Endodermal cell (in vitro differentiated cells): ENCODE data around the gene BATF2. TPM values are rescaled to one million over a fixed set of nuclear protein-coding genes. Genes with fewer than 3 reads are reported as not detected.

ENCODE experiments used
- DNase-seq: peaks from one replicate; pipeline ENCODE4 v3.0.0-alpha.2; 2017
- H3K27ac ChIP-seq: 2 replicates; pipeline ENCODE4 v1.5.1; 2013; ENCODE audit warnings: mild to moderate bottlenecking, low read depth, low read length, moderate library complexity
- H3K27me3 ChIP-seq: 2 replicates; pipeline ENCODE4 v1.6.1; 2013; ENCODE audit warnings: mild to moderate bottlenecking, low read length, moderate library complexity; ENCODE audit not compliant: insufficient read depth, control insufficient read depth, poor library complexity, severe bottlenecking
- H3K36me3 ChIP-seq: 2 replicates; pipeline ENCODE4 v1.7.0; 2013; ENCODE audit warnings: mild to moderate bottlenecking, low read length, moderate library complexity; ENCODE audit not compliant: control insufficient read depth, insufficient read depth
- H3K4me1 ChIP-seq: one replicate; pipeline ENCODE4 v1.7.0; 2013; ENCODE audit warnings: low read length; ENCODE audit not compliant: control insufficient read depth, insufficient read depth
- H3K4me3 ChIP-seq: 2 replicates; pipeline ENCODE4 v1.5.1; 2013; ENCODE audit warnings: mild to moderate bottlenecking, low read length, moderate library complexity
- H3K9ac ChIP-seq: 2 replicates; pipeline ENCODE4 v1.6.1; 2013; ENCODE audit warnings: mild to moderate bottlenecking, low read length, moderate library complexity; ENCODE audit not compliant: poor library complexity, severe bottlenecking; ENCODE audit errors: extremely low read depth
- H3K9me3 ChIP-seq: 2 replicates; pipeline ENCODE4 v1.6.1; 2013; ENCODE audit warnings: mild to moderate bottlenecking, low read length, moderate library complexity; ENCODE audit not compliant: control insufficient read depth
- H3K27ac Mint-ChIP-seq: 2 replicates; pipeline ENCODE4 v1.8.0; 2020; ENCODE audit warnings: mixed read lengths
- H3K27me3 Mint-ChIP-seq: 2 replicates; pipeline ENCODE4 v1.8.0; 2021; ENCODE audit warnings: mild to moderate bottlenecking, mixed read lengths; ENCODE audit not compliant: insufficient read depth
- H3K36me3 Mint-ChIP-seq: 2 replicates; pipeline ENCODE4 v1.8.0; 2020; ENCODE audit warnings: low read depth, mixed read lengths
- H3K4me1 Mint-ChIP-seq: 2 replicates; pipeline ENCODE4 v1.8.0; 2020; ENCODE audit warnings: mixed read lengths
- H3K4me3 Mint-ChIP-seq: 2 replicates; pipeline ENCODE4 v1.8.0; 2020; ENCODE audit warnings: mild to moderate bottlenecking, moderate library complexity, mixed read lengths
- H3K9me3 Mint-ChIP-seq: 2 replicates; pipeline ENCODE4 v1.8.0; 2020; ENCODE audit warnings: mild to moderate bottlenecking, mixed read lengths
- WGBS, 2 experiments: methylation state at CpG; one replicate each; pipeline versions ENCODE4 v1.1.5 to v1.1.7; 2013; ENCODE audit warnings: missing lambda C conversion rate in 2 of 2, mixed read lengths in 1 of 2; ENCODE audit not compliant: insufficient coverage in 1 of 2, insufficient read length in 1 of 2; 5-methylcytosine and 5-hydroxymethylcytosine counted together
- total RNA-seq, 2 donors: library from RNA; stranded (reverse); fragmentation: NEBNext Ultra II Directional in 1 of 2; extraction: Animal tissue kit (Norgen Biotek cat#: 25700) in 1 of 2; gene quantifications; 2 replicates in 1 of 2; 3 replicates in 1 of 2; pipeline ENCODE4 v1.2.1, GENCODE V29; 2021
- TF ChIP-seq, protein P1 (sequence below): fragments of 200-600 bp; sonication (generic); conservative IDR thresholded peaks from 2 replicates; pipeline ENCODE4 v1.5.0; 2021; ENCODE audit warnings: antibody characterized with exemption, mild to moderate bottlenecking

BATF2 gene
- total RNA-seq, 2 donors from 2014 or later = 0.27 TPM; not detected in 1

DNA sequence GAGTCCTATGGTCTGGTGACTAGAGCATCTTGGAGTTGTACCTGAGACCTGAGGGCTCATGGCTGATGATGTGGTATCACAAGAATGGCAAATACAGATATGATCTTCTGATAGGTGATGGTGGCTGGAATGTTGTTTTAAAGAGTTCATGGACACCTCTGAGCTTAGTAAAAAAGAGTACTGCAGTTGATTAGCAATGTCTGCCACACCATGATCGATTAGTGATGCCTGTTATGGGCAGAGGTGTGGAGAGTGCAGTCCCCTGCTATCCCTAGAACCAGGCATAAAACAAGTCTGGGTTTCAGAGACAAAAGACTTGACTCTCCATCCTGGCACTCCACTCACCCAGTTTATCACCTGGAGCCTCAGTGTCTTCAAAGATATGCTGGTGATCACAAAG is 1.4 kb upstream of the BATF2 start:
- 67 to 75% methylated on average over 1 of the region's 1 CpG for WGBS, 2 experiments
- Histone ChIP-seq H3K27me3 (no peaks in the 10 kb centered on the region), H3K9ac (no peak overlapping the region), H3K4me1 (no peaks in the 10 kb centered on the region), H3K4me3 (no peak overlapping the region), H3K36me3 (no peaks in the 10 kb centered on the region), H3K27ac (no peak overlapping the region), H3K9me3 (no peaks in the 10 kb centered on the region)
- DNase-seq = peak; percentile 63
- TF ChIP-seq, protein P1, sequence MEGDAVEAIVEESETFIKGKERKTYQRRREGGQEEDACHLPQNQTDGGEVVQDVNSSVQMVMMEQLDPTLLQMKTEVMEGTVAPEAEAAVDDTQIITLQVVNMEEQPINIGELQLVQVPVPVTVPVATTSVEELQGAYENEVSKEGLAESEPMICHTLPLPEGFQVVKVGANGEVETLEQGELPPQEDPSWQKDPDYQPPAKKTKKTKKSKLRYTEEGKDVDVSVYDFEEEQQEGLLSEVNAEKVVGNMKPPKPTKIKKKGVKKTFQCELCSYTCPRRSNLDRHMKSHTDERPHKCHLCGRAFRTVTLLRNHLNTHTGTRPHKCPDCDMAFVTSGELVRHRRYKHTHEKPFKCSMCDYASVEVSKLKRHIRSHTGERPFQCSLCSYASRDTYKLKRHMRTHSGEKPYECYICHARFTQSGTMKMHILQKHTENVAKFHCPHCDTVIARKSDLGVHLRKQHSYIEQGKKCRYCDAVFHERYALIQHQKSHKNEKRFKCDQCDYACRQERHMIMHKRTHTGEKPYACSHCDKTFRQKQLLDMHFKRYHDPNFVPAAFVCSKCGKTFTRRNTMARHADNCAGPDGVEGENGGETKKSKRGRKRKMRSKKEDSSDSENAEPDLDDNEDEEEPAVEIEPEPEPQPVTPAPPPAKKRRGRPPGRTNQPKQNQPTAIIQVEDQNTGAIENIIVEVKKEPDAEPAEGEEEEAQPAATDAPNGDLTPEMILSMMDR = no peak
- H3K36me3 Mint-ChIP-seq = no peaks in the 10 kb centered on the region
- H3K4me3 Mint-ChIP-seq = no peak overlapping the region
- no peak overlapping the region for H3K27ac Mint-ChIP-seq
- peaks cover 7% of the 10 kb centered on the region for H3K4me1 Mint-ChIP-seq
- no peaks in the 10 kb centered on the region for H3K27me3 Mint-ChIP-seq
- H3K9me3 Mint-ChIP-seq = no peaks in the 10 kb centered on the region

DNA sequence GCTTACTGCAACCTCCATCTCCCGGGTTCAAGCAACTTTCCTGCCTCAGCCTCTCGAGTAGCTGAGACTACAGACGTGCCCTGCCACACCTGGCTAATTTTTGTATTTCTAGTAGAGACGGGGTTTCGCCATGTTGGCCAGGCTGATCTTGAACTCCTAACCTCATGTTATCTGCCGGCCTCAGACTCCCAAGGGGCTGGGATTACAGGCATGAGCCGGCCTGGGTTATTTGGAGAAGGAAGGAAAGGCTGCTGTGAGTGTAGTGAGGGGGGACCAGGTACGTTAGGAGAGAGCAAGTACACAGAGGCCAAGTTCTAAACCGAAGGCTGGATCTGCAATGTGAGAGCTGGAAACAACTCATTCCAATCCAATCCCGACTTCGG is 453 bp downstream of the BATF2 start:
- Mint-ChIP-seq H3K27me3 (no peaks in the 10 kb centered on the region), H3K36me3 (no peaks in the 10 kb centered on the region), H3K27ac (no peak overlapping the region), H3K4me3 (peak overlapping the region; percentile 5), H3K9me3 (no peaks in the 10 kb centered on the region), H3K4me1 (peaks cover 7% of the 10 kb centered on the region)
- no peak for DNase-seq
- Histone ChIP-seq H3K9me3 (no peaks in the 10 kb centered on the region), H3K9ac (no peak overlapping the region), H3K36me3 (no peaks in the 10 kb centered on the region), H3K27me3 (no peaks in the 10 kb centered on the region), H3K4me1 (no peaks in the 10 kb centered on the region), H3K4me3 (no peak overlapping the region), H3K27ac (no peak overlapping the region)
- TF ChIP-seq, protein P1 = no peak
- WGBS, 2 experiments = 80% methylated on average over 7 to 11 of the region's 11 CpGs

DNA sequence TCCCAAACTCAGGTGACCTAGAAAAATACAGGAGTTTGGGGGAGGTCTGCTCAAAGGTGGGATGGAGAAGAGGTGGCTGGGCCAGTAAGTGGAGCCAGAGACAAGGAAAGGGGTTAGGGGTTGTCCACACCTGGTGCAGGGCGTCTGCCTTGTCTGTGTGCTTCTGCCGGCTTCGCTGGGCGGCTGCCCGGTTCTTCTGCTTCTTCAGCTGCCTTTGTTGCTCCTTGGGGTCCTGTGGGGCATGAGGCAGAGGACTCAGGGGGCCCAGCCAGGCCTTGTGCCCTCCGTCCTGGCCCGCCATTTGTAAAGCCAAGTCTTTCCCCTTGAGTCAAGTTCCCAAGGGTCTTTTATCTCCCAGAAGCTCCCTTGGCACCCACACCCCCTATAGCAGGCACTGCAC is 2.5 kb downstream of the BATF2 start:
- DNase-seq = no peak
- Histone ChIP-seq H3K9me3 (no peaks in the 10 kb centered on the region), H3K4me1 (no peaks in the 10 kb centered on the region), H3K4me3 (no peak overlapping the region), H3K36me3 (no peaks in the 10 kb centered on the region), H3K9ac (no peak overlapping the region), H3K27ac (no peak overlapping the region), H3K27me3 (no peaks in the 10 kb centered on the region)
- H3K27ac Mint-ChIP-seq = no peak overlapping the region
- H3K9me3 Mint-ChIP-seq = no peaks in the 10 kb centered on the region
- WGBS, 2 experiments = 90 to 100% methylated on average over 1 to 7 of the region's 7 CpGs
- no peak overlapping the region for H3K4me3 Mint-ChIP-seq
- no peaks in the 10 kb centered on the region for H3K27me3 Mint-ChIP-seq
- TF ChIP-seq, protein P1 = no peak
- H3K4me1 Mint-ChIP-seq = peaks cover 7% of the 10 kb centered on the region
- H3K36me3 Mint-ChIP-seq = no peaks in the 10 kb centered on the region
